Measurements from ENCODE around the gene TLR9.

DNA sequence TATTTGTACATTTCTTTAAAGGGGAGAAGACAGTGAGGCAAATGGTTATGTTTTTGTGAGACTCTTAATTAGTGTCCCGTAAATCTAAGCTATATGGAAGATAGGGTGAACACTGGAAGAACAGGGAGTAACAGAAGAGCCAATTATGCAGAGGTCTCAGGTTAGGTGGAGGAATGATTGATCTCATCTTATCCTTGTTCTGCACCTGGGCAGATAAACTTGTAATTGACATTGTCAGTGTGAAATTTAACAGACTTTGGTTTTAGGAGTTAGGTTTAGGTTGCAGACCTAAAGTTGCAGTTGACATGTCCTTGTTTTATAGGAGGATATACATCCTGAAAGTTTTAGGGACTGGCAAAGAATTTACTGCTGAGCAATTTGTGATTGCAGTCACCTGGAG, 16.6 kb upstream of the TLR9 start:
- TF ChIP-seq, protein P1, sequence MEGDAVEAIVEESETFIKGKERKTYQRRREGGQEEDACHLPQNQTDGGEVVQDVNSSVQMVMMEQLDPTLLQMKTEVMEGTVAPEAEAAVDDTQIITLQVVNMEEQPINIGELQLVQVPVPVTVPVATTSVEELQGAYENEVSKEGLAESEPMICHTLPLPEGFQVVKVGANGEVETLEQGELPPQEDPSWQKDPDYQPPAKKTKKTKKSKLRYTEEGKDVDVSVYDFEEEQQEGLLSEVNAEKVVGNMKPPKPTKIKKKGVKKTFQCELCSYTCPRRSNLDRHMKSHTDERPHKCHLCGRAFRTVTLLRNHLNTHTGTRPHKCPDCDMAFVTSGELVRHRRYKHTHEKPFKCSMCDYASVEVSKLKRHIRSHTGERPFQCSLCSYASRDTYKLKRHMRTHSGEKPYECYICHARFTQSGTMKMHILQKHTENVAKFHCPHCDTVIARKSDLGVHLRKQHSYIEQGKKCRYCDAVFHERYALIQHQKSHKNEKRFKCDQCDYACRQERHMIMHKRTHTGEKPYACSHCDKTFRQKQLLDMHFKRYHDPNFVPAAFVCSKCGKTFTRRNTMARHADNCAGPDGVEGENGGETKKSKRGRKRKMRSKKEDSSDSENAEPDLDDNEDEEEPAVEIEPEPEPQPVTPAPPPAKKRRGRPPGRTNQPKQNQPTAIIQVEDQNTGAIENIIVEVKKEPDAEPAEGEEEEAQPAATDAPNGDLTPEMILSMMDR (conservative IDR thresholded peaks at IDR 0.05), result no peak
- no peak for TF ChIP-seq EZH2 (IDR thresholded peaks at IDR 0.05; ENCODE audit: low read depth)
